ENCODE measurements around the gene GSG1L.

DNA sequence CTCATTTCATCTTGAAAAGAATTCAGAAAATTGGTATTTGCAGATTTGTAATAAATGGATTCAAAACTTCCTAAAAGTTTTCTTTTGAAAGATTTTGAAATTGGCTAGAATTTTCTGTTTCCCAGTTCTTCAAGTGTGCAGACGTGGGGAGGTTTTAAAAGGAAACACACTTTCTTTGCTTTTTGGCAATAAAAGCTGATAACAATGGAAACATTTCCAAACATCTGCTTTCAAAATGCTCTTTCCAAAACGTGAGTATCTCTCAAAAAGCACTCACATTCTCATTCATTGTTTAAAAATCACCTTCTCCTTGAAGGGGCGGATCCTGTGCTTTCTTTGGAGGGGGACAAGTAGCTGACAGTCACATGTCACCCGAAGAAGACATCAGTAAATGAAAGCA is 8.6 kb upstream of the GSG1L start:
- TF ChIP-seq TAF1 (IDR thresholded peaks at IDR 0.05; ENCODE audit: low read depth) (no peak), CEBPB (IDR thresholded peaks at IDR 0.05) (no peak), EP300 (IDR thresholded peaks at IDR 0.05; ENCODE audit: borderline replicate concordance) (no peak), YY1 (IDR thresholded peaks at IDR 0.05; ENCODE audit: low read depth) (no peak), EGR1 (IDR thresholded peaks at IDR 0.05) (no peak), USF1 (IDR thresholded peaks at IDR 0.05) (no peak), RAD21 (IDR thresholded peaks at IDR 0.05; ENCODE audit: low read depth) (no peak), TCF12 (IDR thresholded peaks at IDR 0.05; ENCODE audit: low read depth) (no peak), ZBTB7A (IDR thresholded peaks at IDR 0.05; ENCODE audit: low read depth) (no peak), MAX (IDR thresholded peaks at IDR 0.05) (no peak), NFIC (IDR thresholded peaks at IDR 0.05) (no peak)
- TF ChIP-seq, protein P1, sequence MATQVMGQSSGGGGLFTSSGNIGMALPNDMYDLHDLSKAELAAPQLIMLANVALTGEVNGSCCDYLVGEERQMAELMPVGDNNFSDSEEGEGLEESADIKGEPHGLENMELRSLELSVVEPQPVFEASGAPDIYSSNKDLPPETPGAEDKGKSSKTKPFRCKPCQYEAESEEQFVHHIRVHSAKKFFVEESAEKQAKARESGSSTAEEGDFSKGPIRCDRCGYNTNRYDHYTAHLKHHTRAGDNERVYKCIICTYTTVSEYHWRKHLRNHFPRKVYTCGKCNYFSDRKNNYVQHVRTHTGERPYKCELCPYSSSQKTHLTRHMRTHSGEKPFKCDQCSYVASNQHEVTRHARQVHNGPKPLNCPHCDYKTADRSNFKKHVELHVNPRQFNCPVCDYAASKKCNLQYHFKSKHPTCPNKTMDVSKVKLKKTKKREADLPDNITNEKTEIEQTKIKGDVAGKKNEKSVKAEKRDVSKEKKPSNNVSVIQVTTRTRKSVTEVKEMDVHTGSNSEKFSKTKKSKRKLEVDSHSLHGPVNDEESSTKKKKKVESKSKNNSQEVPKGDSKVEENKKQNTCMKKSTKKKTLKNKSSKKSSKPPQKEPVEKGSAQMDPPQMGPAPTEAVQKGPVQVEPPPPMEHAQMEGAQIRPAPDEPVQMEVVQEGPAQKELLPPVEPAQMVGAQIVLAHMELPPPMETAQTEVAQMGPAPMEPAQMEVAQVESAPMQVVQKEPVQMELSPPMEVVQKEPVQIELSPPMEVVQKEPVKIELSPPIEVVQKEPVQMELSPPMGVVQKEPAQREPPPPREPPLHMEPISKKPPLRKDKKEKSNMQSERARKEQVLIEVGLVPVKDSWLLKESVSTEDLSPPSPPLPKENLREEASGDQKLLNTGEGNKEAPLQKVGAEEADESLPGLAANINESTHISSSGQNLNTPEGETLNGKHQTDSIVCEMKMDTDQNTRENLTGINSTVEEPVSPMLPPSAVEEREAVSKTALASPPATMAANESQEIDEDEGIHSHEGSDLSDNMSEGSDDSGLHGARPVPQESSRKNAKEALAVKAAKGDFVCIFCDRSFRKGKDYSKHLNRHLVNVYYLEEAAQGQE (IDR thresholded peaks at IDR 0.05; ENCODE audit: low read depth): no peak
